ENCODE data around the gene EEF1A2. TPM values are rescaled to one million over a fixed set of nuclear protein-coding genes. Genes with fewer than 3 reads are reported as not detected.

EEF1A2 gene
- polyA plus RNA-seq (2012; ENCODE audit: low read depth, missing spikeins), result 0.37 TPM

DNA sequence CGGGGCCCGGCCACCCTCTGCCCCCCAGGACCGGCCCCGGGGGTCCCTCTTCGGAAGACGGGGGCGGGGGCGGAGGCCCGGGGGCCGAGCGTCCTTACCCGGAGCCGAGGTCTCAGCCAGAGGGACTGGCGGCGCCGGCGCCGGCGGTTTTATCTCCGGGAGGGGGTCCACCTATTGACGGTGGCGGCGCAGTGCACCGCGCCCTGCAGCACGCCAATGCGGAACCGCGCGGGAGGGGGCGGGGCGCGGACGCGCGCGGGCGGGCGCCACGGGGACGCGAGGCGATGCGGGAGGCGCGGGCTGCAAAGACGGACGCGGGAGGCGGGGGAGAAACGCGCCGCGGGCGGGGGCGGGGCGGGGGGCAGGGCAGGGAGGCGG, at the start of gene EEF1A2:
EEF1A2 (minus strand) TSS at position 124 of the 378 bp plus-strand sequence. CDS start 1,320 bp downstream, outside the sequence.
- FAIRE-seq (no peak), DNase-seq (ENCODE audit: insufficient read length, low spot score) (no peak)
- TF ChIP-seq SPI1 (IDR thresholded peaks at IDR 0.05; ENCODE audit: low read depth, low read length), result no peak
- no peak for TF ChIP-seq POLR2A (IDR thresholded peaks at IDR 0.05; ENCODE audit: low read depth, low read length)
- no peak for TF ChIP-seq POU2F2 (IDR thresholded peaks at IDR 0.05; ENCODE audit: low read depth, low read length)
- no peak for TF ChIP-seq TAF1 (IDR thresholded peaks at IDR 0.05; ENCODE audit: low read depth, low read length)
- no peak for TF ChIP-seq POLR2AphosphoS5 (IDR thresholded peaks at IDR 0.05; ENCODE audit: low read depth, low read length)
- no peak for TF ChIP-seq PAX5 (IDR thresholded peaks at IDR 0.05; ENCODE audit: insufficient read depth, low read length, severe bottlenecking)

DNA sequence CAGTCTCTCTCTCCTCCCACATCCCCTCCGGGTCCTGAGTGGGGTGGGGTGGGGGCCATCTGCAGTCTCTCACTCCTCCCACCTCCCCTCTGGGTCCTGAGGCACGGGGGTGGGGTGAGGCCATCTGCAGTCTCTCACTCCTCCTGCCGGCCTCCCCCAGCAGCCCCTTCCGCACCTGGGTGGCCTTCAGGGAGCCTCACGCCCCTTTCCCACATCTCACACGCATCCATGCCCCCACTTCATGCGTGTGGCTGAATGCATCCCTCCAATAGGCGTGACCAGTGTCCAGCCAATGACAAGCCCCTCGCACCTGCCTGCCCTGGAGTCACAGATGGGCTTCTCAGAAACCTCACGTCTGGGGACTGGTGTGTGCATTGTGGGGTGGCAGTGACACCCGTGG, 49.7 kb upstream of the EEF1A2 start:
- FAIRE-seq (no peak), DNase-seq (ENCODE audit: insufficient read length, low spot score) (no peak)
- TF ChIP-seq SPI1 (IDR thresholded peaks at IDR 0.05; ENCODE audit: low read depth, low read length), result no peak
- no peak for TF ChIP-seq POLR2AphosphoS5 (IDR thresholded peaks at IDR 0.05; ENCODE audit: low read depth, low read length)
- no peak for TF ChIP-seq POU2F2 (IDR thresholded peaks at IDR 0.05; ENCODE audit: low read depth, low read length)

DNA sequence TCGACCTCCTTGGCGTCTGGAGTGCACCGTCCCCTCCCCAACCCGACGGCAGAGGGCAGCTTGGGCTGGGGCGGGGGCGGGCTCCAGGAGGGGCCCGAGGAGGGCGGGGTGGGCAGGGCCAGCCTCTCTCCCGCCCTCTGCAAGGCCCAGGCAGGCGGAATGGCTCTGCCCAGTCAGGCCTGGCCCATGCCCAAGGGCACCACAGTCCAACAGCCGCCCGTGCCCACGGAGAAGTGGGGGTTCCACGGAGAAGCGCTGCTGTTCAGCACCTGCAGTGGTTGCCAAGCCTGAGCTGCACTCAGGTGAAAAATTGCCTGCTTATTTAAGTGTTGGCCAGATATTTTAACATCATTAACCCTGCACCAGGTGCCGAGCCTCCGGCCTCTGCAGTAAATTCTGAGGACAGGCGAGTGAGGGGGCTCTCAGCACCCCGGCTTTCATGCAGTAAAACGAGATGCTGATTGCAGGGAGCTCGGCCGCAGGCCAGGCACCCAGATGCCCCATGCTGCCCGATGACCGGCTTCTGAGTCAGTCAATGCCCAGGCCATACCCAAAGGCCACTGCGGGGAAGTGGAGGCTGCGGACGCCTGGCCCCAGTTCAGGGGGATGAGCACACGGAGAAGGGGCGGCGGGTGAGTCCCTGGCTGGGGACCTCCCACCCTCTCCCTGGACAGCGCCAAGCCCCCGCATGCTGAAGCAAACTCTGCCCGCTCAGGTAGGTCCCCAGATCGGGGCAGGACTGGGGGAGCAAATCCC, 49.0 kb upstream of the EEF1A2 start, which contains the start of gene SRMS:
SRMS (minus strand) TSS at position 25 of the 756 bp plus-strand sequence. CDS start 286 bp downstream, outside the sequence.
- DNase-seq (ENCODE audit: insufficient read length, low spot score) (no peak), FAIRE-seq (no peak)
- no peak for TF ChIP-seq TAF1 (IDR thresholded peaks at IDR 0.05; ENCODE audit: low read depth, low read length)
- no peak for TF ChIP-seq POLR2A (IDR thresholded peaks at IDR 0.05; ENCODE audit: low read depth, low read length)
- no peak for TF ChIP-seq POU2F2 (IDR thresholded peaks at IDR 0.05; ENCODE audit: low read depth, low read length)

DNA sequence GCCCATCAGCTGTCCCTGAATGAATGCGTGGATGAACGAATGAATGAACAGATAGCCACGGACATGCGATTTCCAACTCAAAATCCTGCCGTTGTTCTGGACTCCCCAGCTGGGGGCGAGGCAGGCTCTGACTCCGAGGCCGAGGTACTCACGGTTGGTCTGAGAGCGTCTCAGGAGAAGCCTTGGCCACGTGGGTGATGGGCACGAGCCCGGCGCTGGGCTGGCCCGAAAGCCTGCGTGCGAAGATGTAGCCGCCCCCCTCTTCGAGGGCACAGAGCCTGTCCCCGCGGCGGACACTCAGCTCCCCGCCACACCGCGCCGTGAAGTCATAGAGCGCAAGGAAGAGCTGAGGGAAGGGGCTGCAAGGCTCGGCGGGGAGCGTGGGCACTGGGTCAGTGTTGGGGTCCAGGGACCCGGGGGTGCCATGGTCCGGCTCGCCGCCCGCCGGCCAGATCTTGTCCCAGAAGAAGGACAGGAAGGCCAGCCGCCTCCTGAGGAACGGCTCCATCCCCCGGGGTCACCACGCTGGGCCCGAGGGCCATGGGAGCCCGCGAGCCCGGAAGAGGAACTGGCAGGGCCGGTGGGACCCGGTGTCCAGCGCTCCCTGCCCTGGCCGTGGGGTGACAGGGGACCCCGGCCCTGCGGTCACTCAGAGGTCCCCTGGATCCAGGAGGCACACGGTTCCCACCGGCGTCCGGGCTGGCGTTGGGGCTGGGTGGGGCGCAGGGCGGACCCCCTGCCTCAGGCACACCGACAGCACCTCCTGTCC, 48.3 kb upstream of the EEF1A2 start:
- no peak for TF ChIP-seq SPI1 (IDR thresholded peaks at IDR 0.05; ENCODE audit: low read depth, low read length)
- no peak for TF ChIP-seq POU2F2 (IDR thresholded peaks at IDR 0.05; ENCODE audit: low read depth, low read length)
- no peak for TF ChIP-seq POLR2A (IDR thresholded peaks at IDR 0.05; ENCODE audit: low read depth, low read length)
- TF ChIP-seq TAF1 (IDR thresholded peaks at IDR 0.05; ENCODE audit: low read depth, low read length), result no peak
- no peak for TF ChIP-seq POLR2AphosphoS5 (IDR thresholded peaks at IDR 0.05; ENCODE audit: low read depth, low read length)
- FAIRE-seq, result no peak
- no peak for DNase-seq (ENCODE audit: insufficient read length, low spot score)

DNA sequence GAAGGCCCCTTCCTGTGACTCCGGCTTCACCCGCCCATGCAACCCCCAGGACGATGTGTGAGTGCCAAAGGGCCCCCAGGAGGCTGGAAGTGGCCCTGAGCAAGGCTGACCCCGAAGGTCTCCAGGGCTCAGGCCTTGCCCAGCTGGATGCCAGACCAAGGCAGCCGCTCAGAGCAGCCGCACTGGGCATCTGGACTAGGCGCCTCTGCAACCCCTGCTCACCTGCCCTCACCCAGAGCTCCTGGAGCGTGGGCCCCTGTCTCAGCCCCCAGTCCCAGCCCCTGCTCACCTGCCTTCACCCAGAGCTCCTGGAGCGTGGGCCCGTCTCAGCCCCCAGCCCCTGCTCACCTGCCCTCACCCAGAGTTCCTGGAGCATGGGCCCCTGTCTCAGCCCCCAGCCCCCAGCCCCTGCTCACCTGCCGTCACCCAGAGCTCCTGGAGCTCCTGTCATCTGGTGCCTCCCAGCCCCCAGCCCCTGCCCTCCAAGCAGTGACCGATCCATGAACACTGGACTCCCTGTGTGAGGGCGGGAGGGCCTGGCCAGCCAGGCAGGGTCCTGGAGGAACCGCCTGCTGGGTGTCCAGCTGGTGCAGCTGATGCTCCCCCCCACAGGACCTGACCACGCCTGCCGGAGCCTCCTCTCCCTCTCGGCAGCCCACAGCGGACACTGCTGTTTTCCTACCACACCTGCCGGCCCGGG, 47.5 kb upstream of the EEF1A2 start:
- FAIRE-seq, result no peak
- no peak for DNase-seq (ENCODE audit: insufficient read length, low spot score)
- TF ChIP-seq POLR2AphosphoS5 (IDR thresholded peaks at IDR 0.05; ENCODE audit: low read depth, low read length) (no peak), PAX5 (IDR thresholded peaks at IDR 0.05; ENCODE audit: insufficient read depth, low read length, severe bottlenecking) (no peak), POLR2A (IDR thresholded peaks at IDR 0.05; ENCODE audit: low read depth, low read length) (no peak), SPI1 (IDR thresholded peaks at IDR 0.05; ENCODE audit: low read depth, low read length) (no peak), TAF1 (IDR thresholded peaks at IDR 0.05; ENCODE audit: low read depth, low read length) (no peak), POU2F2 (IDR thresholded peaks at IDR 0.05; ENCODE audit: low read depth, low read length) (no peak)

DNA sequence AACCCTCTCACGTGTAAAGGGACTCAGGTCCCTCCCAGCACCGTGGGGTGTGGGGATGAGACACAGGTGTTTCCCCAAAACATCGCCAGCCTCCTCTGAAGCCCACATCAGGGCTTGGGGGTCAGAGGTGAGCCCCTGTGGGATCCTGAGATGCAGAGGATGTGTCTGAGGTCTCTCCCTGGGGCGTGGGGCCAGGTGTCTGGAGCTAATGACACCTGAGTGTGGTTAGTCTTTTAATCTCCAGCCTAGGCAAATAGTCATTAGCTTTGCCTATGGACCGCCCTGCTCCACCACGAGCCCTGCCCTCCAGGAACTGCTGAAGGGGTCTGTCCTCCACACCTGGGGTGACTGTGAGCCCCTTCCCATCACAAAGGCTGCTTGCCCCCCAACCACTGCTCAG, 46.9 kb upstream of the EEF1A2 start:
- peak; percentile 57 for FAIRE-seq

DNA sequence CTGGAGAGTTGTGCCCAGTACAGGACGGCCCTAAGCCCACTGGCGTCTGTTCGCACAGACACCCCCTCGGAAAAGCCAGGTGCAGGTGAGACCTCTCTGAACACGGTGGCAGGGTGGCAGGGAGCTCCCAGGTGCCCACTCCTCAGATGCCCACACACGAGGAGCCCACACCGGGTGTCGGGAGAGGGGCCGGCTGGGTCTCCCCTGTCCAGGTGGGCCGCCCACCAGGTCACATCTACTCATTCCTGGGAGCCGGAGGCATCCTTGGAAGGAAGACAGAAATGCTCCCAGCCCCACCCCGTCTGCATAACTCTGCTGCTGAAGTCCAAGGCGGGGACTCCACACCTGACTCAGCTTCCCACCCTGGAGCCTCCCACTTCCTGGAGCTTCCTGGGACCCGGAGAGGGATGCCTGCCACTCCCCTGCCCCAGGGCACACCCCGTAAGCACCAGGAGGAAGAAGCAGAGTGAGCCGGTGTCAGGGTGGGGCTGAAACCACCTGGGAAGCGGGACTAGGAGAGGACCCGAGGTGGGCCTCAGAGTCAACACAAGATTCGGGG, 46.2 kb upstream of the EEF1A2 start:
- DNase-seq (ENCODE audit: insufficient read length, low spot score) (no peak), FAIRE-seq (no peak)

More for the DNA sequence above, 46.9 kb upstream of the EEF1A2 start:
- no peak for TF ChIP-seq SPI1 (IDR thresholded peaks at IDR 0.05; ENCODE audit: low read depth, low read length)
- DNase-seq (ENCODE audit: insufficient read length, low spot score), result no peak

DNA sequence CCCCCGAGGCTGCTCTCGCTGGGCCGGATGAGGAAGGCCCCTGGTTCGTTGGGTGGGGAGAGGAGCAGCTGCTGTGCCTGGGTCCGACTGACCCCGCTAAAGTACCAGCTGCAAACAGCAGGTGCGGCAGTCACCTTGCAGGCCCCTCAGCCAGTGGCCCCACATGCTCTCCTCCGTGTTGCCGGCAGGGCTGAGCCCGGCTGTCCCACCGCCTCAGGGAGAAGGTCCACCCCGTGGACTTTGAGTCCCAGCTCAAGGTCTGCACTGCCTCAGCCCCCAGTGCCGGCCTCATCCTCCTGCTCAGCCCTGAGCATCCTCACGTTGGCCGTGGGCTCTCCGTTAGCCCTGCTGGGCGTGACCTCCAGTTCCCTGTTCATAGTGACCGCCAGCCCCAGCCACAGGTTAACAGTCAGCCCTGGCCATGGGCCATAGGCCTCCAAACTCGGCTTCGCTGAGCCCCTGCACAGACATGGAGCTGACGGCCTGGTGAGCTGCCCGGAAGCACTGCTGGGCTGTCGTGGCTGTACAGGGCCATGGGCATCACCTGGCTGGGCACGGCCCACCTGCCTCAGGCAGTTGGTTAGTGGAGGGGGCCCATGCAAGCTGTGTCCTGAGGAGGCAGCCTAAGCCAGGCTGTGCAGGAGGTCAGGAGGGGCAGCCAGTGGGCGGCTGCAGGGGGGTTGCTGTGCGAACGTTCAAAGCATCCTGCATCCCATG, 45.5 kb upstream of the EEF1A2 start:
- TF ChIP-seq POLR2A (IDR thresholded peaks at IDR 0.05; ENCODE audit: low read depth, low read length), result no peak
- TF ChIP-seq SPI1 (IDR thresholded peaks at IDR 0.05; ENCODE audit: low read depth, low read length), result no peak
- TF ChIP-seq POLR2AphosphoS5 (IDR thresholded peaks at IDR 0.05; ENCODE audit: low read depth, low read length), result no peak
- no peak for TF ChIP-seq TAF1 (IDR thresholded peaks at IDR 0.05; ENCODE audit: low read depth, low read length)
- no peak for TF ChIP-seq PAX5 (IDR thresholded peaks at IDR 0.05; ENCODE audit: insufficient read depth, low read length, severe bottlenecking)
- no peak for TF ChIP-seq POU2F2 (IDR thresholded peaks at IDR 0.05; ENCODE audit: low read depth, low read length)
- no peak for DNase-seq (ENCODE audit: insufficient read length, low spot score)
- FAIRE-seq, result no peak

More for the DNA sequence above, 46.2 kb upstream of the EEF1A2 start:
- no peak for TF ChIP-seq POLR2AphosphoS5 (IDR thresholded peaks at IDR 0.05; ENCODE audit: low read depth, low read length)
- no peak for TF ChIP-seq PAX5 (IDR thresholded peaks at IDR 0.05; ENCODE audit: insufficient read depth, low read length, severe bottlenecking)
- no peak for TF ChIP-seq SPI1 (IDR thresholded peaks at IDR 0.05; ENCODE audit: low read depth, low read length)
- TF ChIP-seq POLR2A (IDR thresholded peaks at IDR 0.05; ENCODE audit: low read depth, low read length), result no peak
- no peak for TF ChIP-seq POU2F2 (IDR thresholded peaks at IDR 0.05; ENCODE audit: low read depth, low read length)
- no peak for TF ChIP-seq TAF1 (IDR thresholded peaks at IDR 0.05; ENCODE audit: low read depth, low read length)

DNA sequence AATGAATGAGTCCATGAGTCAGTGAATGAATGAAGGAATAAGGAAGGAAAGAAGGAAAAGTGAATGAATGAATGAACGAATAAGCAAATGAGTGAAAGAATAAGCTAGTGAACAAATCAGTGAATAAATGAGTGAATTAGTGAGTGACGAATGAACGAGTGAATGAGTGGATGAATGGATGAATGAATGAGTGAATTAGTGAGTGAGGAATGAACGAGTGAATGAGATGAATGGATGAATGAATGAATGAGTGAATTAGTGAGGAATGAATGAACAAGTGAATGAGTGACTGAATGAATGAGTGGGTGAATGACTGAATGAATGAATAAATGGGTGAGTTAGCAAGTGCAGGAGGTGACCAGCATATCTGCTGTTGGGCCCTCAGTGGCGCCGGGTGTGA, 44.9 kb upstream of the EEF1A2 start:
- TF ChIP-seq PAX5 (IDR thresholded peaks at IDR 0.05; ENCODE audit: insufficient read depth, low read length, severe bottlenecking) (no peak), TAF1 (IDR thresholded peaks at IDR 0.05; ENCODE audit: low read depth, low read length) (no peak)
- FAIRE-seq (peak; percentile 74), DNase-seq (ENCODE audit: insufficient read length, low spot score) (no peak)

Data from GM12891 (cell line).